ENCODE measurements around the gene ZFP69B. TPM values are rescaled to one million over a fixed set of nuclear protein-coding genes. Genes with fewer than 3 reads are reported as not detected.

ZFP69B gene
- total and polyA plus RNA-seq, 2 experiments from 2014 or later, result 3.0 to 3.7 TPM

GRCh38 chr1:40422630-40423263 lies 27.5 kb upstream of the ZFP69B start:
- TF ChIP-seq EZH2 (IDR thresholded peaks at IDR 0.05; ENCODE audit: insufficient read depth, poor library complexity, severe bottlenecking), result no peak
- TF ChIP-seq EZH2phosphoT487 (IDR thresholded peaks at IDR 0.05; ENCODE audit: insufficient read depth, low read depth), result no peak
- no peaks in the 10 kb centered on the region for H3F3A ChIP-seq (ENCODE audit: insufficient read depth)
- DNase-seq, result no peak
- no peak overlapping the region for H3K9ac ChIP-seq
- H3K9me2 ChIP-seq (ENCODE audit: insufficient read depth), result no peaks in the 10 kb centered on the region
- in situ Hi-C loops (cut with MboI), result no loop called here
- no peaks in the 10 kb centered on the region for H3K4me1 ChIP-seq (ENCODE audit: insufficient read depth)
- H4K20me1 ChIP-seq (ENCODE audit: insufficient read depth), result no peaks in the 10 kb centered on the region
- H3K36me3 ChIP-seq (ENCODE audit: low read depth), result peaks cover 18% of the 10 kb centered on the region
- H3K27ac ChIP-seq, result no peak overlapping the region
- H3K4me2 ChIP-seq (ENCODE audit: unreplicated experiment), result no peak overlapping the region
- H3K9me3 ChIP-seq (ENCODE audit: low read depth), result no peaks in the 10 kb centered on the region
- no peak overlapping the region for H3K4me3 ChIP-seq
- H3K27me3 ChIP-seq (replicated peaks; ENCODE audit: insufficient read depth), result no peaks in the 10 kb centered on the region
- WGBS, 2 experiments (ENCODE audit: low coverage in 1 of 2, low lambda C conversion rate in 2 of 2, missing lambda C conversion rate in 2 of 2), result 85 to 86% methylated on average over 11 of the region's 11 CpGs
- H2AFZ ChIP-seq, result no peak overlapping the region
- H3K79me2 ChIP-seq (ENCODE audit: insufficient read depth), result no peaks in the 10 kb centered on the region

- Histone ChIP-seq H3K27ac (no peak overlapping the region), H3K79me2 (ENCODE audit: insufficient read depth) (no peaks in the 10 kb centered on the region), H3K9ac (no peak overlapping the region), H3K27me3 (replicated peaks; ENCODE audit: insufficient read depth) (no peaks in the 10 kb centered on the region), H4K20me1 (ENCODE audit: insufficient read depth) (no peaks in the 10 kb centered on the region), H3F3A (ENCODE audit: insufficient read depth) (no peaks in the 10 kb centered on the region), H3K4me2 (ENCODE audit: unreplicated experiment) (no peak overlapping the region), H3K36me3 (ENCODE audit: low read depth) (peaks cover 13% of the 10 kb centered on the region), H3K4me1 (ENCODE audit: insufficient read depth) (no peaks in the 10 kb centered on the region), H3K9me2 (ENCODE audit: insufficient read depth) (no peaks in the 10 kb centered on the region), H2AFZ (no peak overlapping the region), H3K9me3 (ENCODE audit: low read depth) (no peaks in the 10 kb centered on the region), H3K4me3 (no peak overlapping the region)
- DNase-seq, result no peak
- in situ Hi-C loops (cut with MboI), result no loop called here
- 99 to 100% methylated on average over 4 of the region's 4 CpGs for WGBS, 2 experiments (ENCODE audit: low coverage in 1 of 2, low lambda C conversion rate in 2 of 2, missing lambda C conversion rate in 2 of 2)
- TF ChIP-seq EZH2phosphoT487 (IDR thresholded peaks at IDR 0.05; ENCODE audit: insufficient read depth, low read depth) (no peak), EZH2 (IDR thresholded peaks at IDR 0.05; ENCODE audit: insufficient read depth, poor library complexity, severe bottlenecking) (no peak)
Measured at GRCh38 chr1:40423264-40423642, 27.0 kb upstream of the ZFP69B start.

GRCh38 chr1:40423951-40424618 lies 26.2 kb upstream of the ZFP69B start:
- H3F3A ChIP-seq (ENCODE audit: insufficient read depth), result no peaks in the 10 kb centered on the region
- H3K79me2 ChIP-seq (ENCODE audit: insufficient read depth), result no peaks in the 10 kb centered on the region
- no peaks in the 10 kb centered on the region for H3K4me1 ChIP-seq (ENCODE audit: insufficient read depth)
- no peak overlapping the region for H3K27ac ChIP-seq
- H3K4me2 ChIP-seq (ENCODE audit: unreplicated experiment), result no peak overlapping the region
- 0 out of 2 replicates have a peak, but pooled peaks cover 6% of the 10 kb centered on the region for H3K36me3 ChIP-seq (ENCODE audit: low read depth)
- no peak overlapping the region for H3K9ac ChIP-seq
- no peaks in the 10 kb centered on the region for H4K20me1 ChIP-seq (ENCODE audit: insufficient read depth)
- 87 to 89% methylated on average over 6 of the region's 6 CpGs for WGBS, 2 experiments (ENCODE audit: low coverage in 1 of 2, low lambda C conversion rate in 2 of 2, missing lambda C conversion rate in 2 of 2)
- no peak for TF ChIP-seq EZH2 (IDR thresholded peaks at IDR 0.05; ENCODE audit: insufficient read depth, poor library complexity, severe bottlenecking)
- TF ChIP-seq EZH2phosphoT487 (IDR thresholded peaks at IDR 0.05; ENCODE audit: insufficient read depth, low read depth), result no peak
- H3K9me2 ChIP-seq (ENCODE audit: insufficient read depth), result no peaks in the 10 kb centered on the region
- H3K27me3 ChIP-seq (replicated peaks; ENCODE audit: insufficient read depth), result no peaks in the 10 kb centered on the region
- no peak overlapping the region for H2AFZ ChIP-seq
- in situ Hi-C loops (cut with MboI), result no loop called here
- DNase-seq, result no peak
- H3K9me3 ChIP-seq (ENCODE audit: low read depth), result no peaks in the 10 kb centered on the region
- H3K4me3 ChIP-seq, result no peak overlapping the region

GRCh38 chr1:40425198-40425597 lies 25.1 kb upstream of the ZFP69B start:
- no peak for TF ChIP-seq EZH2 (IDR thresholded peaks at IDR 0.05; ENCODE audit: insufficient read depth, poor library complexity, severe bottlenecking)
- no peak for TF ChIP-seq EZH2phosphoT487 (IDR thresholded peaks at IDR 0.05; ENCODE audit: insufficient read depth, low read depth)
- no peak overlapping the region for H3K27ac ChIP-seq
- no peaks in the 10 kb centered on the region for H3K27me3 ChIP-seq (replicated peaks; ENCODE audit: insufficient read depth)
- H3K4me3 ChIP-seq, result no peak overlapping the region
- in situ Hi-C loops (cut with MboI), result no loop called here
- H3K9me2 ChIP-seq (ENCODE audit: insufficient read depth), result no peaks in the 10 kb centered on the region
- no peak overlapping the region for H2AFZ ChIP-seq
- H3K79me2 ChIP-seq (ENCODE audit: insufficient read depth), result no peaks in the 10 kb centered on the region
- H4K20me1 ChIP-seq (ENCODE audit: insufficient read depth), result no peaks in the 10 kb centered on the region
- H3K4me2 ChIP-seq (ENCODE audit: unreplicated experiment), result no peak overlapping the region
- 0 out of 2 replicates have a peak, but pooled peaks cover 2% of the 10 kb centered on the region for H3K36me3 ChIP-seq (ENCODE audit: low read depth)
- no peak overlapping the region for H3K9ac ChIP-seq
- DNase-seq, result no peak
- H3K9me3 ChIP-seq (ENCODE audit: low read depth), result no peaks in the 10 kb centered on the region
- WGBS, 2 experiments (ENCODE audit: low coverage in 1 of 2, low lambda C conversion rate in 2 of 2, missing lambda C conversion rate in 2 of 2), result 74 to 82% methylated on average over 4 of the region's 4 CpGs
- no peaks in the 10 kb centered on the region for H3K4me1 ChIP-seq (ENCODE audit: insufficient read depth)
- no peaks in the 10 kb centered on the region for H3F3A ChIP-seq (ENCODE audit: insufficient read depth)

All from GM23248 (cell line).